ENCODE measurements around the gene TGIF1. TPM values are rescaled to one million over a fixed set of nuclear protein-coding genes. Genes with fewer than 3 reads are reported as not detected.

The TGIF1 gene
- total and polyA plus RNA-seq, 9 of the 15 experiments (the other 6 are each of a cell fraction or from before 2014, with no cell fraction given) = 16.1 to 77.7 (median 44.6) TPM

DNA sequence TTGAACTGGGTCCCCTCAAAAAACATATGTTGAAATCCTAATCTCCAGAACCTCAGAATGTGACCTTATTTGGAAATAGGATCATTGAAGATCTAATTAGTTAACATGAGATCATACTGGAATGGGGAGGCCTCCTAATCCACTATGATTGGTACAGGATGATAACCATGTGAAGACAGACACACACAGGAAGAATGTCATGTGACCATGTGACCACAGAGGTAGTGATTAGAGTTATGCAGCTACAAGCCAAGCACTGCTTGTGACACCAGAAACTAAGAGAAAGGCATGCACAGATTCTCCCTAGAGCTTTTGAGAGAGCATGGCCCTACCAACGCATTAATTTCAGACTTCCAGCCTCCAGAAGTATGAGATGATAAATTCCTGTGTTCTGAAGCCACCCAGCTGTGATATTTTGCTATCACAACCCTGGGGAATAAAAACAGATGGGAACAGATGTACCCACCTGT, 47.0 kb upstream of the TGIF1 start (continued):
- TF ChIP-seq HDAC2 (IDR thresholded peaks at IDR 0.05) (peak; percentile 39; the same call in 1 of the 2 replicates), DACH1 (IDR thresholded peaks at IDR 0.05; ENCODE audit: partially characterized antibody) (peak; percentile 15), ZNF175 (CRISPR knock-in tag; IDR thresholded peaks at IDR 0.05; ENCODE audit: low read depth) (peak; percentile 78), ETV5 (CRISPR knock-in tag; IDR thresholded peaks at IDR 0.05; ENCODE audit: low read depth) (no peak), MNT (conservative IDR thresholded peaks at IDR 0.05) (0 out of 4 replicates have a peak, but pooled peaks of 1 of the 2 experiments have one; percentile 18)

DNA sequence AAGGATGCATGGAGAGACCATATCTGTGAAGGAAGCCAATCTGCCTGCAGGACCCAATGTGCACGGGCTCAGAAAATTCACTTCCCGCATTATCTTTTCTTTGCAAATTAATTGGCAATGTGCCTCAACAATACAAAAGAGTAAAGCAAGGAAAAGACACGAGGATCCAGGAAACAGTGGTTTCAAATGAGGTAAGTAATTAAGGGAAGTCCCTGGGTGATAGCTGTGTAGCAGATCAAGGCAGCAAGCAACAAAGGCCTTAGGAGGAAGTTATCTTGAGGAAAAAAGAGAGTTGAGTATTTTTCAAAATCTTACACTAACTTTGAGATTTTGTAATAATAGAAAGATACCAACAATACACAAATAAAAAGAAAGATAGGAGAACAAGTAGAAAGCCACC, 44.3 kb upstream of the TGIF1 start:
- no peak overlapping the region for H3K9ac ChIP-seq (ENCODE audit: insufficient read depth in 1 of 2, low read depth in 2 of 2, low read length in 2 of 2)
- no TSS peak for BruUV-seq (replicated peaks)
- in situ Hi-C loops (cut with MboI) (no loop called here), intact Hi-C loops (cut with micrococcal nuclease) (no loop called here)
- FAIRE-seq = no peak
- DNase-seq (ENCODE audit: extremely low read depth in 1 of 4, low spot score in 3 of 4) = no peak
- H4K20me1 ChIP-seq (replicated peaks; ENCODE audit: control insufficient read depth, insufficient read depth, low read length) = no peaks in the 10 kb centered on the region
- H3K27me3 ChIP-seq (ENCODE audit: control insufficient read depth in 2 of 2, insufficient read depth in 2 of 2, low read length in 2 of 2) = no peaks in the 10 kb centered on the region
- no peak overlapping the region for H3K4me3 ChIP-seq
- no peak overlapping the region; the same call in 2 of the 3 replicates for H3K27ac ChIP-seq (ENCODE audit: extremely low read depth, low read depth, low read length)
- ChIA-PET POLR2A (interaction anchor here (0.8 kb wide), 1 partner anchor 29 kb away, joined by 3 read pairs; no protein-coding TSS in a partner anchor), CTCF (ENCODE audit: low intra/inter-chr PET ratio) (no interaction called here)
- no peaks in the 10 kb centered on the region for H3K36me3 ChIP-seq (ENCODE audit: control insufficient read depth, insufficient read depth, low read length)
- H2AFZ ChIP-seq (ENCODE audit: low read depth, low read length) = peak overlapping the region; percentile 3; the same call in 1 of the 2 replicates
- no peaks in the 10 kb centered on the region for H3K9me3 ChIP-seq (replicated peaks; ENCODE audit: control insufficient read depth, insufficient read depth, low read depth, low read length)
- no peaks in the 10 kb centered on the region for H3K79me2 ChIP-seq (ENCODE audit: control insufficient read depth, insufficient read depth, low read length)
- WGBS (ENCODE audit: insufficient coverage, low coverage, missing lambda C conversion rate) = 6% methylated on average over 2 of the region's 3 CpGs
- no peak overlapping the region for H3K4me2 ChIP-seq (ENCODE audit: insufficient read depth, low read length)
- ATAC-seq = no peak
- TF ChIP-seq SPI1 (IDR thresholded peaks at IDR 0.05; ENCODE audit: borderline replicate concordance, low read depth, low read length) = peak; percentile 41; the same call in 1 of the 2 replicates
- TF ChIP-seq THRA (IDR thresholded peaks at IDR 0.05) = no peak
- no peaks in the 10 kb centered on the region for H3K9me1 ChIP-seq (ENCODE audit: control insufficient read depth, insufficient read depth, low read length)
- H3K4me1 ChIP-seq (replicated peaks in 1 of 2; ENCODE audit: control insufficient read depth in 2 of 2, insufficient read depth in 2 of 2, low read length in 2 of 2) = peaks cover 0 to 13% of the 10 kb centered on the region in 2 experiments; a peak in 3 of 5 replicates

Measured in K562 (cell line).